HG02610 (cell line): Measurements from ENCODE around the gene TOPBP1.

Experiments
- ATAC-seq: cut with Tn5 transposase; IDR thresholded peaks from one replicate; pipeline ENCODE4 v1.9.1; 2021; ENCODE audit warnings: mild to moderate bottlenecking, moderate library complexity; ENCODE audit not compliant: unreplicated experiment

The TOPBP1 gene

GRCh38 chr3:133611534-133611933 is 50.2 kb downstream of the TOPBP1 start:
- no peak for ATAC-seq

- no peak for ATAC-seq
These were observed 51.7 kb downstream of the TOPBP1 start for GRCh38 chr3:133610031-133610430.

- ATAC-seq = no peak
These were observed 53.4 kb downstream of the TOPBP1 start for GRCh38 chr3:133608388-133608787.

GRCh38 chr3:133607816-133608215 is 53.9 kb downstream of the TOPBP1 start:
- ATAC-seq = no peak

GRCh38 chr3:133606902-133607301 is 54.8 kb downstream of the TOPBP1 start:
- no peak for ATAC-seq

- ATAC-seq = no peak
These were observed 55.4 kb downstream of the TOPBP1 start for GRCh38 chr3:133606342-133606741.

- no peak for ATAC-seq
These were observed 61.1 kb downstream of the TOPBP1 start for GRCh38 chr3:133600572-133601081.

- ATAC-seq = no peak
These were observed 62.5 kb downstream of the TOPBP1 start for GRCh38 chr3:133599280-133599679.

GRCh38 chr3:133598405-133598804 is 63.3 kb downstream of the TOPBP1 start:
- ATAC-seq = no peak

GRCh38 chr3:133595341-133595740 is 66.4 kb downstream of the TOPBP1 start:
- no peak for ATAC-seq

GRCh38 chr3:133593243-133593642 is 68.5 kb downstream of the TOPBP1 start:
- no peak for ATAC-seq

GRCh38 chr3:133592843-133593242 is 68.9 kb downstream of the TOPBP1 start:
- ATAC-seq = no peak

GRCh38 chr3:133591271-133591742 is 70.4 kb downstream of the TOPBP1 start:
- no peak for ATAC-seq

GRCh38 chr3:133589503-133589902 is 72.2 kb downstream of the TOPBP1 start:
- no peak for ATAC-seq

GRCh38 chr3:133588784-133589465 is 72.8 kb downstream of the TOPBP1 start:
- ATAC-seq = no peak

- peak; percentile 48 for ATAC-seq
These were observed 73.7 kb downstream of the TOPBP1 start for GRCh38 chr3:133588035-133588434.

GRCh38 chr3:133583396-133583795 is 78.3 kb downstream of the TOPBP1 start:
- ATAC-seq = no peak

GRCh38 chr3:133578548-133579191 is 83.1 kb downstream of the TOPBP1 start:
- ATAC-seq = no peak

- no peak for ATAC-seq
These were observed 85.6 kb downstream of the TOPBP1 start for GRCh38 chr3:133576169-133576568.

GRCh38 chr3:133575086-133575485 is 86.7 kb downstream of the TOPBP1 start:
- ATAC-seq = no peak

GRCh38 chr3:133574260-133574881 is 87.4 kb downstream of the TOPBP1 start:
- ATAC-seq = peak; percentile 37
